ENCODE data around the gene F13A1. TPM values are rescaled to one million over a fixed set of nuclear protein-coding genes. Genes with fewer than 3 reads are reported as not detected.

Gene F13A1
- total RNA-seq, 1 donor from 2014 or later, result 58.4 TPM

DNA sequence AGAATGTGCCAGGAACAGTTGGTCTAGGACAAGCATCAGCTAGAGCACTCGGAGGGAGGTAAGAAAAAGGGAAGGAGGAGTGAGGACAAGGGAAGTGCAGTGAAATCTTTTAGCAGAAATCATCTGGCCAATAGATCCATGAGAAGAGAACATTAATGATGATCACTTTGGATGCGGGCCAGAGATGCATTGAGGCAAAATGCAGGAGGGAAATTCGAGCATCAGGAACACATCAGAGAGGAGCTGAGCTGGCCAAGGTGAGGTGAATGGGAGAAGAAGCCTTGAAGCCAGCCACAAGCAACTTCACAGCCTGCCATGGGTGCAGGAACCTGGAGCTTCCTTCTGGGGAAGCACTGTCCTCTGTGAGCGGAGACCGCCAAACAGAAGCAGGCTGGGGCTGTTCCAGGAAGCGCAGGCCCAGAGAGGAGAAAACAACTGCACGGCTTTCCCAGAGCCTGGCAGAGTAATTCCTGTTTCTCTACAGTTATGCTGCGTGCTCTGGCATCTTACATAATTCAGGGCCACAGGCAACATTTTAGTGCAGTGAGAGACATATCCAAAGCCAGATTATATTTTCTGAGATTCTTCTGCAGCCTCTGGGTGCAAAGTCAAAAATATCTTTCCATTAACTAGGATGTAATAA is 143.8 kb downstream of the F13A1 start:
- Histone ChIP-seq H3K27ac (no peak overlapping the region), H3K27me3 (no peaks in the 10 kb centered on the region), H3K4me3 (no peak overlapping the region), H3K9me3 (no peaks in the 10 kb centered on the region), H3K36me3 (no peaks in the 10 kb centered on the region), H3K4me1 (no peaks in the 10 kb centered on the region)
- TF ChIP-seq, protein P1, sequence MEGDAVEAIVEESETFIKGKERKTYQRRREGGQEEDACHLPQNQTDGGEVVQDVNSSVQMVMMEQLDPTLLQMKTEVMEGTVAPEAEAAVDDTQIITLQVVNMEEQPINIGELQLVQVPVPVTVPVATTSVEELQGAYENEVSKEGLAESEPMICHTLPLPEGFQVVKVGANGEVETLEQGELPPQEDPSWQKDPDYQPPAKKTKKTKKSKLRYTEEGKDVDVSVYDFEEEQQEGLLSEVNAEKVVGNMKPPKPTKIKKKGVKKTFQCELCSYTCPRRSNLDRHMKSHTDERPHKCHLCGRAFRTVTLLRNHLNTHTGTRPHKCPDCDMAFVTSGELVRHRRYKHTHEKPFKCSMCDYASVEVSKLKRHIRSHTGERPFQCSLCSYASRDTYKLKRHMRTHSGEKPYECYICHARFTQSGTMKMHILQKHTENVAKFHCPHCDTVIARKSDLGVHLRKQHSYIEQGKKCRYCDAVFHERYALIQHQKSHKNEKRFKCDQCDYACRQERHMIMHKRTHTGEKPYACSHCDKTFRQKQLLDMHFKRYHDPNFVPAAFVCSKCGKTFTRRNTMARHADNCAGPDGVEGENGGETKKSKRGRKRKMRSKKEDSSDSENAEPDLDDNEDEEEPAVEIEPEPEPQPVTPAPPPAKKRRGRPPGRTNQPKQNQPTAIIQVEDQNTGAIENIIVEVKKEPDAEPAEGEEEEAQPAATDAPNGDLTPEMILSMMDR (IDR thresholded peaks at IDR 0.05), result no peak
- TF ChIP-seq POLR2A (IDR thresholded peaks at IDR 0.05) (no peak), POLR2AphosphoS5 (IDR thresholded peaks at IDR 0.05; ENCODE audit: insufficient read depth in 1 of 2, low read depth in 1 of 2) (no peak)
- intact Hi-C loops (cut with DNase I), result no loop called here
- DNase-seq (ENCODE audit: extremely low spot score in 2 of 2), result no peak

DNA sequence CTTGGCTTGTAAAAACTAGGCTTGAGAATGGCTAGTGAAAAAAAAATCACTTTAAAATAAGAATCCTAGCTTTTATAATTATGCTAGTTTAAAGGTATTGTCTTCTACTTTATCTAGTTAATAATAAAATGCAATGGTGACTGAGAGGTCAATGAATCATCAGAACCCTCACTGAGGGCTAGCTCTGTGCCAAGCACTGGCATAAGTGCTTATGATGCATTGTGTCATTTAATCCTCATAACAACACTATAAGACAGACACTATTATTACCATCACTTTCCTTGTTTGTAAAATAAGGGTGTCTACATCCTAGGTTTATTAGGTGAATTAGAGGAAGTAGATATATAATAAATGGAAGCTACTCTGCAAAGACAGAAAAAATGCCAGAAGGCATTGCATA is 144.3 kb downstream of the F13A1 start:
- DNase-seq (ENCODE audit: extremely low spot score in 2 of 2), result no peak
- Histone ChIP-seq H3K4me1 (no peaks in the 10 kb centered on the region), H3K9me3 (no peaks in the 10 kb centered on the region), H3K4me3 (no peak overlapping the region), H3K27me3 (no peaks in the 10 kb centered on the region), H3K27ac (no peak overlapping the region), H3K36me3 (no peaks in the 10 kb centered on the region)
- TF ChIP-seq POLR2AphosphoS5 (IDR thresholded peaks at IDR 0.05; ENCODE audit: insufficient read depth in 1 of 2, low read depth in 1 of 2) (no peak), POLR2A (IDR thresholded peaks at IDR 0.05) (no peak)
- TF ChIP-seq, protein P1 (IDR thresholded peaks at IDR 0.05), result no peak
- intact Hi-C loops (cut with DNase I), result no loop called here

DNA sequence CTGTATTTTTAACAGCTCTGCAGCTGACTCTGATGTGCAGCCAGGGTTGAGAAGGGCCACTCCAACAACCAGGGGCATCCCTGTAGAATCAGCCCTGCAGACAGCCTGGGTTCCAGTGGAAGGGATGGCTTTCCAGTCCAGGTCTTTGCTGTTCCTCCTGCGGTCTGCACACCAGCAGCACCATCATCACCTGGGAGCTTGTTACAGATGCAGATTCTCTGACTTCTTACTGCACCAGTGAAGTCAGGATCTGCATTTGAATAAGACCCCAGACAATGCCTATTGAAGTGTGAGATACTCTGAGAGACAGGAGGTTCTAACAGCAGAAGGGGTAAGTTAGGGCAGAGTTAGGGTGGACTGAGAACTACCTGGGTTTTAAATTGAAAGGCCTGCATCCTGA is 151.3 kb downstream of the F13A1 start:
- no peak overlapping the region for H3K27ac ChIP-seq
- no peak for DNase-seq (ENCODE audit: extremely low spot score in 2 of 2)
- TF ChIP-seq POLR2AphosphoS5 (IDR thresholded peaks at IDR 0.05; ENCODE audit: insufficient read depth in 1 of 2, low read depth in 1 of 2) (no peak), POLR2A (IDR thresholded peaks at IDR 0.05) (no peak)
- TF ChIP-seq, protein P1 (IDR thresholded peaks at IDR 0.05), result no peak
- H3K27me3 ChIP-seq, result no peaks in the 10 kb centered on the region
- no peak overlapping the region for H3K4me3 ChIP-seq
- no peaks in the 10 kb centered on the region for H3K36me3 ChIP-seq
- no peaks in the 10 kb centered on the region for H3K4me1 ChIP-seq
- H3K9me3 ChIP-seq, result no peaks in the 10 kb centered on the region
- intact Hi-C loops (cut with DNase I), result no loop called here

DNA sequence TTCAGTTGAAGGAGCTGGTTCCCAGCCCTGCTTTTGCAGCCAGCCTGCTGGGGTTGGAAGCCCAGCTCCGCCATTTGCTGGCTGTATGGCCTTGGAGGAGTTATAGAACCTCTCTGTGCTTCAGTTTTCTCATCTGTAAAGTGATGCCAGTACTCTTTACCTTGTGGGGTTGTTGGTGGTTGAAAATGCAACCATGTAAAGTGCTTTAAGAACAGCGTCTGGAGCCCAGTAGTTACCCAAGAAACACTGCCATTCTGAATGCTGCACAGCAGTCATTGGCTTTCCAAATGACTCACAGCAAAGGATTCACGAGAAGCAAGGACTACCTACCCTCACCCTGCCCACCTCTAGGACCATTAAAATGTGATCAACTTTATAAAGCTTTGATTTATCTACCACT is 154.4 kb downstream of the F13A1 start:
- H3K27ac ChIP-seq, result no peak overlapping the region
- no peaks in the 10 kb centered on the region for H3K27me3 ChIP-seq
- intact Hi-C loops (cut with DNase I), result no loop called here
- no peak for DNase-seq (ENCODE audit: extremely low spot score in 2 of 2)
- no peaks in the 10 kb centered on the region for H3K36me3 ChIP-seq
- H3K4me3 ChIP-seq, result no peak overlapping the region
- no peaks in the 10 kb centered on the region for H3K4me1 ChIP-seq
- TF ChIP-seq, protein P1 (IDR thresholded peaks at IDR 0.05), result no peak
- TF ChIP-seq POLR2A (IDR thresholded peaks at IDR 0.05) (no peak), POLR2AphosphoS5 (IDR thresholded peaks at IDR 0.05; ENCODE audit: insufficient read depth in 1 of 2, low read depth in 1 of 2) (no peak)
- no peaks in the 10 kb centered on the region for H3K9me3 ChIP-seq

DNA sequence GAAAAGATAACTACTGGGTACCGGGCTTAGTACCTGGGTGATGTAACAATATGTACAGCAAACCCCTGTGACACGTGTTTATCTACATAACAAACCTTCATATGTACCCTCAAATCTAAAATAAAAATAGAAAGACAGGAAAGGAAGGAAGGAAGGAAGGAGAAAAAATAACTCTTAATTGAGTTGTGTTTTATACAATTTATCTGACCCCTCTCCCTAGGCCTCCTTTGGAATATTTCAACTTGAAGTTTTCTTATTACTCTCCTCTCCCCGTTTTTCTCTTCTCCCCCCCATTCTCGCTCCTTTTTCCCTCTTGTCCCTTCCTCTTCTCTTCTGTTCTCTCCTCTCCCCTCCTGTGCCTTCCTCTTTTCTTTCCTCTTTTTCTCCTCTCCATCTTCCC is 156.1 kb downstream of the F13A1 start:
- no peaks in the 10 kb centered on the region for H3K9me3 ChIP-seq
- TF ChIP-seq POLR2AphosphoS5 (IDR thresholded peaks at IDR 0.05; ENCODE audit: insufficient read depth in 1 of 2, low read depth in 1 of 2), result no peak
- TF ChIP-seq, protein P1 (IDR thresholded peaks at IDR 0.05), result no peak
- TF ChIP-seq POLR2A (IDR thresholded peaks at IDR 0.05), result no peak
- no peak for DNase-seq (ENCODE audit: extremely low spot score in 2 of 2)
- intact Hi-C loops (cut with DNase I), result no loop called here
- no peaks in the 10 kb centered on the region for H3K4me1 ChIP-seq
- H3K4me3 ChIP-seq, result no peak overlapping the region
- H3K27me3 ChIP-seq, result no peaks in the 10 kb centered on the region
- no peaks in the 10 kb centered on the region for H3K36me3 ChIP-seq
- no peak overlapping the region for H3K27ac ChIP-seq

Data from vagina (tissue), 2 donors.